GM08714 (cell line): ENCODE results near the gene PAQR6.

ENCODE experiments used
- H3K4me3 ChIP-seq: fragments of 200-500 bp; sonication (Bioruptor generic); 2 replicates; pipeline ENCODE4 v1.5.1; 2014; ENCODE audit warnings: mild to moderate bottlenecking, low read length, inconsistent platforms
- ZNF274 ChIP-seq: IDR thresholded peaks from 2 replicates; pipeline ENCODE4 v1.6.1; 2012; ENCODE audit warnings: mild to moderate bottlenecking, low read depth, low read length

Gene PAQR6

DNA sequence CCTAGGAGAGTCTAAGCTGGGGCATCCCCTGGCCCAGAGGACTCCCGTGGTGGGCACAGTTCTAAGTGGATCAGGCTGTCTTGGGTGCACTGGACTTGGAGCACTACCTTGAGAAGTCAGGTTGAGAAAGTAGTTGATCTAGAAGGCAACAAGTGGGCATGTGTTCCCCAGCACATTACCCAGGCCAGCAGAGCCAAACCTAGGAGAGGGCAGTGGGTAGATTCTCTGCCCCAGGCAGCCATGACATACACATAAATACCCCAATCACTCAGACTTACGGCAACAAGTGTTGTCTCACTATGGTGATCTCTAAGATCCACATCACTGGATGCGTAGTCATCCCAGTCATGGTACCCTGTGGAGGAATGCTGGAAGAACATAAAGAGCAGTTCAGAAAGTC is 36.6 kb downstream of the PAQR6 start:
- no peak overlapping the region for H3K4me3 ChIP-seq
- TF ChIP-seq ZNF274: no peak

- TF ChIP-seq ZNF274: no peak
- H3K4me3 ChIP-seq: no peak overlapping the region
Measured at GRCh38 chr1:156204686-156205085, 43.2 kb downstream of the PAQR6 start.

GRCh38 chr1:156203331-156203730 is 44.5 kb downstream of the PAQR6 start:
- TF ChIP-seq ZNF274: no peak

GRCh38 chr1:156200044-156200443 is 47.8 kb downstream of the PAQR6 start:
- TF ChIP-seq ZNF274: no peak
- H3K4me3 ChIP-seq: no peak overlapping the region

More at GRCh38 chr1:156203331-156203730, 44.5 kb downstream of the PAQR6 start:
- H3K4me3 ChIP-seq: no peak overlapping the region

- H3K4me3 ChIP-seq: no peak overlapping the region
- TF ChIP-seq ZNF274: no peak
Measured at GRCh38 chr1:156198831-156199349, 49.0 kb downstream of the PAQR6 start.

DNA sequence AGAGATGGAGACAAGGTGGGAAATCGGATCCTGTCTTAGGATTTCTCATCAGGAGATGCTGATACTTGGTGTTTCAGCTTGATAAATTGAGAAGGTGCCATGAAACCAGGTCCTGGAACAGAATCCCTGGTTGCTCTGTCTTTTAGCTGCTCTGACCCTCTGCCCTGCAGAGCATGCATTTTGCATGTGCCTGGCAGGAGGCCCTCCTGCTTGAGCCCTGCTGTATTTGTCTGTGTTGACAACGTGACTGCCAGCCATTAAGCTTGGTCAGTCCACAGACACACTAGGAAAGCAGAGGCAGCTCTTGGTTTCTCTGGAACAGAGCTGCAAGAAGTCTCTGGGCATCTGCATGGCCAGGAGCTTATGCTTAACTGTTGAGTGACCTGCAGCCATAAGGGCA is 51.4 kb downstream of the PAQR6 start:
- H3K4me3 ChIP-seq: no peak overlapping the region
- no peak for TF ChIP-seq ZNF274

DNA sequence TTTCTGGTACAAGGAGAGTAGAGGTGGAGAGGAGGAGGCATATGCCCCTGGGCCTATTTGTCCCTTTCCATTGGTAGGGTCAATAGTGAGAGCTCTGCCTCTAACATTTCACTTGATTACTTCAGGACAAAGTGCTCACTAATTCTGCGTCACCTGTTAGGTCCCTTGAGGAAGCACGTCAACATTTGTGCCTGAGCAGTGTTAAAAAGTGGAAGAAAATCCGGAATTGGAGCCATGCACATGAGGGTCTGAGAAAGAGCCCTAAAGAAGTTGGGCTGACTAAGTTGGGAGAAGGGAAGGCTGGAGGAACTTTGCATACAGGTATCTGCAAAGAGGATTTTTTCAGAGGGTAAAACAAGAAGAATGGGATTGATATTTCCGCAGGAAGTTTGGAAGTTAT is 52.0 kb downstream of the PAQR6 start:
- TF ChIP-seq ZNF274: no peak
- no peak overlapping the region for H3K4me3 ChIP-seq

DNA sequence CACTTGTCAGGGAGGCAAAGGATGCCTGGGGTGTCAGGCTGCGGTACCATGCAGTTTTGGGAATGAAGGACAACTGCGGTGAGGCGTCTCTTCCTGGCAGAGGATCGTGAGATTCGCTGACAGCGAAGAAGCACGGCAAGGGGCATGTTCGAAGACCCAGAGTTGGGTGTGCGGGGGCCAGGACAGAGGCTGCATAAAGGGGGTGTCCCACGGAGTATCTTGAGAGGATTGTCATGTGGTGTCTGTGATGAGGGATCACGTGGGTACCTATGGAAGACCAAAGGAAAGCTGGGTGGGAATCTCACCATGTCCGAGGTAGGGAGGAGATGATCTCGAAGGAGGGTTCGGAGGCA is 53.6 kb downstream of the PAQR6 start:
- TF ChIP-seq ZNF274: no peak
- peak overlapping the region; percentile 76 for H3K4me3 ChIP-seq

DNA sequence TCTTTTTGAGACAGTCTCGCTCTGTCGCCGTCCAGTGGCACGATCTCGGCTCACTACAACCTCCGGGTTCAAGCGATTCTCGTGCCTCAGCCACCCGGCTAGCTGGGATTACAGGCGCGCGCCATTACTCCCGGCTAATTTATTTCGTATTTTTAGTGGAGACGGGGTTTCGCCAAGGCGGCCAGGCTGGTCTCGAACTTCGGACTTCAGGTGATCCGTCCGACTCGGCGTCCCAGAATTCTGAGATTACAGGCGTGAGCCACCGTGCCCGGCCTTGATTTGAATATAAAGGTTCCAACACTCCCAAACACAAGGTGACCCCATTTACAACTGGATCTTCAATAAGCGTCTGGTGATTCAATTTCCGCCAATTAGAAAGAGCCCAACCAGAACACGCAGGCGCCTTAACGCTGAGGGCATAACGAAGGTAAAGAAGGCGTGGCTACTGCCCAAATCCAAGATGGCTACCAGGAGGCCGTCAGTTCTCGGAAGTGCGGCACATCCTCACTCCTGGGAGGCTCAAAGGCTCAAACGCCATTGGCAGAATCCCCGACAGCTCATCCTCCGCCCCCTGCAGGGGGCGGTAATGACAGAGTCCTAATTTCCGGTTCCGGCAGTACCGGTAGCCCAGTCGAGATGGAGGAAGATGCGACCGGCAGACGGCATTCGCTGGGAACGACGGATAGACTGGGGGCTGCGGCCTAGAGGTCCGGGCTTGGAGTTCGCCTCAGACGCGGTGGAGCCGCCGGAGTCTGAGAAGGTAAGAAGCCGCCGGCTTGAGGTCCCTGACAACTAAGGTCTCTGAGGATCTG is 54.2 kb downstream of the PAQR6 start, which contains the start of gene SLC25A44:
TSS of gene SLC25A44 (plus strand) at position 617 of the 812 bp plus-strand sequence. CDS start 5,744 bp downstream, outside the sequence.
- TF ChIP-seq ZNF274: no peak

More for the DNA sequence above, 54.2 kb downstream of the PAQR6 start, which contains the start of gene SLC25A44:
- peak within 1 kb of the TSS; percentile 76 for H3K4me3 ChIP-seq
